Hepatocyte (in vitro differentiated cells): ENCODE measurements around the gene EEFSEC. TPM values are rescaled to one million over a fixed set of nuclear protein-coding genes. Genes with fewer than 3 reads are reported as not detected.
A peak's percentile ranks its signal among the peaks of the same experiment; 100 is the strongest.

Experiments used
- DNase-seq: peaks from one replicate; pipeline ENCODE4 v3.0.0-alpha.2; 2016; ENCODE audit warnings: low spot score
- H2AFZ ChIP-seq: fragments of 200-600 bp; sonication (generic); 2 replicates; pipeline ENCODE4 v1.6.0; 2016; ENCODE audit warnings: antibody characterized with exemption, mild to moderate bottlenecking
- H3K27ac ChIP-seq: fragments of 200-600 bp; sonication (generic); 2 replicates; pipeline ENCODE4 v1.5.1; 2016; ENCODE audit warnings: mild to moderate bottlenecking
- H3K27me3 ChIP-seq: fragments of 200-600 bp; sonication (generic); 2 replicates; pipeline ENCODE4 v1.6.1; 2016
- H3K36me3 ChIP-seq: fragments of 200-600 bp; sonication (generic); replicated peaks from 2 replicates; pipeline ENCODE4 v1.5.1; 2016; ENCODE audit warnings: low read depth; ENCODE audit not compliant: insufficient read depth
- H3K4me1 ChIP-seq: fragments of 200-600 bp; sonication (generic); 2 replicates; pipeline ENCODE4 v1.5.1; 2016; ENCODE audit warnings: mild to moderate bottlenecking, moderate library complexity; ENCODE audit not compliant: insufficient read depth
- H3K4me2 ChIP-seq: fragments of 200-600 bp; sonication (generic); 2 replicates; pipeline ENCODE4 v1.6.0; 2016
- H3K4me3 ChIP-seq: fragments of 200-600 bp; sonication (generic); 2 replicates; pipeline ENCODE4 v1.5.1; 2016; ENCODE audit warnings: mild to moderate bottlenecking
- H3K79me2 ChIP-seq: fragments of 200-600 bp; sonication (generic); 2 replicates; pipeline ENCODE4 v1.6.0; 2017; ENCODE audit warnings: mild to moderate bottlenecking
- H3K9me2 ChIP-seq: fragments of 200-600 bp; sonication (generic); replicated peaks from 2 replicates; pipeline ENCODE4 v1.6.0; 2017; ENCODE audit warnings: mild to moderate bottlenecking; ENCODE audit not compliant: insufficient read depth
- H3K9me3 ChIP-seq: fragments of 200-600 bp; sonication (generic); 2 replicates; pipeline ENCODE4 v1.5.1; 2016; ENCODE audit warnings: low read depth, mild to moderate bottlenecking
- H4K20me1 ChIP-seq: fragments of 200-600 bp; sonication (generic); 2 replicates; pipeline ENCODE4 v1.6.0; 2016; ENCODE audit warnings: mild to moderate bottlenecking; ENCODE audit not compliant: insufficient read depth, poor library complexity, severe bottlenecking
- CTCF ChIP-seq: fragments of 200-600 bp; sonication (generic); IDR thresholded peaks from 2 replicates; pipeline ENCODE4 v1.5.1; 2016; ENCODE audit warnings: antibody characterized with exemption, mild to moderate bottlenecking; ENCODE audit not compliant: poor library complexity
- EZH2 ChIP-seq: fragments of 200-600 bp; sonication (generic); IDR thresholded peaks from 2 replicates; pipeline ENCODE4 v1.6.1; 2016; ENCODE audit warnings: antibody characterized with exemption, mild to moderate bottlenecking, borderline replicate concordance
- EZH2phosphoT487 ChIP-seq: fragments of 200-600 bp; sonication (generic); IDR thresholded peaks from one replicate; pipeline ENCODE4 v1.6.1; 2018; ENCODE audit warnings: antibody characterized with exemption, mild to moderate bottlenecking, low read depth, moderate library complexity; ENCODE audit not compliant: unreplicated experiment, severe bottlenecking
- WGBS: methylation state at CpG from one replicate; pipeline ENCODE4 v1.1.6; 2016; ENCODE audit warnings: low lambda C conversion rate; ENCODE audit errors: missing lambda C conversion rate; 5-methylcytosine and 5-hydroxymethylcytosine counted together
- polyA plus RNA-seq: library from polyadenylated mRNA; unstranded; fragments of >200 nt; fragmentation: Nextera tagmentation; extraction: Ambion mirVana; gene quantifications from 2 replicates; pipeline ENCODE4 v1.2.1, GENCODE V29; 2016
- total RNA-seq: library from RNA; depleted of rRNA; stranded (reverse); fragments of >200 nt; gene quantifications from 2 replicates; pipeline ENCODE4 v1.2.3, GENCODE V29; 2014

The EEFSEC gene
- total and polyA plus RNA-seq, 2 experiments from 2014 or later: 9.8 to 17.5 TPM

GRCh38 chr3:128382221-128382807 is 229.0 kb downstream of the EEFSEC start:
- no peaks in the 10 kb centered on the region for H3K36me3 ChIP-seq
- H3K9me3 ChIP-seq: no peaks in the 10 kb centered on the region
- H3K4me3 ChIP-seq: no peak overlapping the region
- no peaks in the 10 kb centered on the region for H3K27me3 ChIP-seq
- H3K79me2 ChIP-seq: no peaks in the 10 kb centered on the region
- no peaks in the 10 kb centered on the region for H3K9me2 ChIP-seq
- WGBS: 75% methylated on average over 14 of the region's 14 CpGs
- H3K4me2 ChIP-seq: peak overlapping the region; percentile 46
- H3K27ac ChIP-seq: peak overlapping the region; percentile 63
- no peak for DNase-seq
- TF ChIP-seq EZH2phosphoT487 (no peak), EZH2 (no peak), CTCF (no peak)
- H2AFZ ChIP-seq: no peak overlapping the region
- H3K4me1 ChIP-seq: peaks cover 54% of the 10 kb centered on the region
- H4K20me1 ChIP-seq: no peaks in the 10 kb centered on the region

GRCh38 chr3:128383316-128384235 is 230.3 kb downstream of the EEFSEC start:
- no peak overlapping the region for H3K4me3 ChIP-seq
- no peaks in the 10 kb centered on the region for H3K36me3 ChIP-seq
- no peaks in the 10 kb centered on the region for H3K9me2 ChIP-seq
- no peak overlapping the region for H2AFZ ChIP-seq
- H3K4me2 ChIP-seq: peak overlapping the region; percentile 46
- peaks cover 47% of the 10 kb centered on the region for H3K4me1 ChIP-seq
- H3K79me2 ChIP-seq: no peaks in the 10 kb centered on the region
- H3K27me3 ChIP-seq: no peaks in the 10 kb centered on the region
- TF ChIP-seq EZH2phosphoT487 (no peak), EZH2 (no peak), CTCF (no peak)
- peak overlapping the region; percentile 63 for H3K27ac ChIP-seq
- no peaks in the 10 kb centered on the region for H4K20me1 ChIP-seq
- DNase-seq: peak; percentile 85
- no peaks in the 10 kb centered on the region for H3K9me3 ChIP-seq
- WGBS: 74% methylated on average over 11 of the region's 11 CpGs

- WGBS: 66% methylated on average over 11 of the region's 11 CpGs
- DNase-seq: peak; percentile 60
- Histone ChIP-seq H3K9me2 (no peaks in the 10 kb centered on the region), H3K36me3 (no peaks in the 10 kb centered on the region), H4K20me1 (no peaks in the 10 kb centered on the region), H3K4me1 (peaks cover 41% of the 10 kb centered on the region), H3K27ac (peak overlapping the region; percentile 36), H2AFZ (no peak overlapping the region), H3K27me3 (no peaks in the 10 kb centered on the region), H3K4me3 (no peak overlapping the region), H3K4me2 (no peak overlapping the region), H3K9me3 (no peaks in the 10 kb centered on the region), H3K79me2 (no peaks in the 10 kb centered on the region)
- TF ChIP-seq EZH2phosphoT487 (no peak), CTCF (no peak), EZH2 (no peak)
Observed at GRCh38 chr3:128385080-128385832, 232.0 kb downstream of the EEFSEC start.
